Measurements from ENCODE around the gene DIS3.
"Not testable (repeated sequence)": the region's sequence is repeated elsewhere in the genome, so short reads cannot be mapped to it uniquely, and the experiment has no call there.

The DIS3 gene

DNA sequence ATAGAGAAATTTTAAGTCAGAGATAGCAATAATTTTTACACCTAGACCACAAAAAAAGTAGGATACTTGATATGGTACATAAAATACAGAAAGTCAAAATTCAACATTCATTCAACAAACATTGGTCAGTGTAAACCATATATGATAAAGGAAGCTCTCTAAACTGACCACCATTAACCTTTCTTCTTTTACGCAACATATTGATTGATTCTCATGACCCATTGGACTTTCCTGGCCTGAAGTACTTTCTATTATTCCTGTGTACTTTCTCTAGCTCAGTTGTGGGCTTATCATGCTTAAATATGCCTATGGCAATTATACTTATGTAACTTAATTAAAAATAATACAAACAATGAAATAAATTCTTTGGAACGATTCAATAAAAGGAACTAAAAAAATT, 10.9 kb upstream of the DIS3 start:
- WGBS (ENCODE audit: insufficient coverage, insufficient read length), result no CpG with 5 or more reads among the region's 2 CpGs
- Histone ChIP-seq H3K27ac (ENCODE audit: low read length) (no peak overlapping the region), H3K36me3 (ENCODE audit: control insufficient read depth, insufficient read depth, low read length) (peaks cover 3% of the 10 kb centered on the region; the same call in 1 of the 2 replicates), H3K9me3 (ENCODE audit: control insufficient read depth, insufficient read depth, low read length) (no peaks in the 10 kb centered on the region), H3K27me3 (ENCODE audit: control insufficient read depth, insufficient read depth, low read length) (no peaks in the 10 kb centered on the region), H3K4me3 (ENCODE audit: low read length) (no peak overlapping the region), H3K4me1 (ENCODE audit: control insufficient read depth, insufficient read depth, low read length) (no peaks in the 10 kb centered on the region)
- no peak for DNase-seq (ENCODE audit: low read depth, low spot score)

DNA sequence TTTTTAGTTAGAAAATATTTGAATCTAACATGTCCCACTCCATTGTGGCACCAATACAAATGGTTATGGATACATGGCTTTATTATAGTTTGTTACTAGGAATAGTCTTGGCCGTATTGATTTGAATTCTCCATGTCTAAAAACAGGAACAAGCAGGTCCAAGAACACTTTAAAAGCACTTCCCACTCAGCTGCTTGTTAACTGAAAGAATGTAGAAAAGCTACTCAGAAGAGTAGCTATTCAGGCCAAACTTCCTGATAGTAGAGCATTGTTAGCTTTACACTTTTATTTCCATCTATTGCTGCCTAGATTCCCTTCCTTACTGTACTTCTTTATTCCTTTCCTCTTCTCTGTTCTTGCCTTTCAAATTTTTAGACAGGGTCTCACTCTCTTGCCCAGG, 7.1 kb upstream of the DIS3 start:
- H3K4me3 ChIP-seq (ENCODE audit: low read length), result no peak overlapping the region
- WGBS (ENCODE audit: insufficient coverage, insufficient read length), result no CpG with 5 or more reads among the region's 1 CpG
- no peak for DNase-seq (ENCODE audit: low read depth, low spot score)
- no peaks in the 10 kb centered on the region for H3K4me1 ChIP-seq (ENCODE audit: control insufficient read depth, insufficient read depth, low read length)
- no peak overlapping the region for H3K27ac ChIP-seq (ENCODE audit: low read length)
- H3K27me3 ChIP-seq (ENCODE audit: control insufficient read depth, insufficient read depth, low read length), result no peaks in the 10 kb centered on the region
- peaks cover 3% of the 10 kb centered on the region; the same call in 1 of the 2 replicates for H3K36me3 ChIP-seq (ENCODE audit: control insufficient read depth, insufficient read depth, low read length)
- H3K9me3 ChIP-seq (ENCODE audit: control insufficient read depth, insufficient read depth, low read length), result no peaks in the 10 kb centered on the region

- 100% methylated on average over 1 of the region's 4 CpGs for WGBS (ENCODE audit: insufficient coverage, insufficient read length)
Observed at GRCh38 chr13:72784679-72785078, 3.0 kb upstream of the DIS3 start.

GRCh38 chr13:72782717-72783116, 1.0 kb upstream of the DIS3 start:
- Histone ChIP-seq H3K9me3 (ENCODE audit: control insufficient read depth, insufficient read depth, low read length) (no peaks in the 10 kb centered on the region), H3K4me1 (ENCODE audit: control insufficient read depth, insufficient read depth, low read length) (no peaks in the 10 kb centered on the region; the same call in 1 of the 2 replicates), H3K27me3 (ENCODE audit: control insufficient read depth, insufficient read depth, low read length) (no peaks in the 10 kb centered on the region), H3K36me3 (ENCODE audit: control insufficient read depth, insufficient read depth, low read length) (no peaks in the 10 kb centered on the region), H3K27ac (ENCODE audit: low read length) (no peak overlapping the region), H3K4me3 (ENCODE audit: low read length) (peak overlapping the region; percentile 33; the same call in 1 of the 2 replicates)
- WGBS (ENCODE audit: insufficient coverage, insufficient read length), result no CpG with 5 or more reads among the region's 7 CpGs
- no peak for DNase-seq (ENCODE audit: low read depth, low spot score)

More at GRCh38 chr13:72784679-72785078, 3.0 kb upstream of the DIS3 start:
- H3K4me1 ChIP-seq (ENCODE audit: control insufficient read depth, insufficient read depth, low read length); H3K4me3 ChIP-seq (ENCODE audit: low read length); H3K27me3 ChIP-seq (ENCODE audit: control insufficient read depth, insufficient read depth, low read length); H3K27ac ChIP-seq (ENCODE audit: low read length); H3K36me3 ChIP-seq (ENCODE audit: control insufficient read depth, insufficient read depth, low read length); H3K9me3 ChIP-seq (ENCODE audit: control insufficient read depth, insufficient read depth, low read length); DNase-seq (ENCODE audit: low read depth, low spot score): not testable (repeated sequence)

- no peaks in the 10 kb centered on the region for H3K27me3 ChIP-seq (ENCODE audit: control insufficient read depth, insufficient read depth, low read length)
- peaks cover 7% of the 10 kb centered on the region; the same call in 1 of the 2 replicates for H3K36me3 ChIP-seq (ENCODE audit: control insufficient read depth, insufficient read depth, low read length)
- no peaks in the 10 kb centered on the region for H3K9me3 ChIP-seq (ENCODE audit: control insufficient read depth, insufficient read depth, low read length)
- H3K4me1 ChIP-seq (ENCODE audit: control insufficient read depth, insufficient read depth, low read length), result no peaks in the 10 kb centered on the region
- no peak for DNase-seq (ENCODE audit: low read depth, low spot score)
- no peak overlapping the region for H3K4me3 ChIP-seq (ENCODE audit: low read length)
- no peak overlapping the region for H3K27ac ChIP-seq (ENCODE audit: low read length)
- WGBS (ENCODE audit: insufficient coverage, insufficient read length), result no CpG with 5 or more reads among the region's 2 CpGs
Observed at GRCh38 chr13:72774019-72774418, 7.7 kb downstream of the DIS3 start.

DNA sequence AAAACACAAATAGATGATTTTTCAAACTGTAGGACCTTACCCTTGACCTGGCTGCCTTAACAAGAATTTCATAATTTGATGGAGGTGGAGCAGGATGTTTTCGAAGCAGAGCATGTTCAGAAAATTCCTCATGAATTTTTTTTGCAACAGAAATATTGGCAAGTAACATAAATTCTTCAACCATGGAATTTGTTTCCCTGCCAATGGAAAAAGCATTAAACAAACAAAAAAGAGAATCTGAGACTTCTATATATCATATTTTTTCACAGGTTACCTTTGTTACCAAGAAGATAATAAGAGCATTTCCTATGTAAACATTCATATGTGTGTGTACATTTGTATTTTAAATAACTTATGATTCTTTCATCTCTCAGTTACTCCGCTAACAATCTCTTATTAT, 18.3 kb downstream of the DIS3 start:
- whole genome bisulfite sequencing (ENCODE audit: insufficient coverage, insufficient read length), result no CpG with 5 or more reads among the region's 2 CpGs
- H3K4me1 ChIP-seq (ENCODE audit: control insufficient read depth, insufficient read depth, low read length), result no peaks in the 10 kb centered on the region
- H3K36me3 ChIP-seq (ENCODE audit: control insufficient read depth, insufficient read depth, low read length), result peaks cover 19% of the 10 kb centered on the region; the same call in 1 of the 2 replicates
- H3K27me3 ChIP-seq (ENCODE audit: control insufficient read depth, insufficient read depth, low read length), result no peaks in the 10 kb centered on the region
- H3K9me3 ChIP-seq (ENCODE audit: control insufficient read depth, insufficient read depth, low read length), result no peaks in the 10 kb centered on the region
- no peak for DNase-seq (ENCODE audit: low read depth, low spot score)
- no peak overlapping the region for H3K27ac ChIP-seq (ENCODE audit: low read length)
- H3K4me3 ChIP-seq (ENCODE audit: low read length), result no peak overlapping the region

DNA sequence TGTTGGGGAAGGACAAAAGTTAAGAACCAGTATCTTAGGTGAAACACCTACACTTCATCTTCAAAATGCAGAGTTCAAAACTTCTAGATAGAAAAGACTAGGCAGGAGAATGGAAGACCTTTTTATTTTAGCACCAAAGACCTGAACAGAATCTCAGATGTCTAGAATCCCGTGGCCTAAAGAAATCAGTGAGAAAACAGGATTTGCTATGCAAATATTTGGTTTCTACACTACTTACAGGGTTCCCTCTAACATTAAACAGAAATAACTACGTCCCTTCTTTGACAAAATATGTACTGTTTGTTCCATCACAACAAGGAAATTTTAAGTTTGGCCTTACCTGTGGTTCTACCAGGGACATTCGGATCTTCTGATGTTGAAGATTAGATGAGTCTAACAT, 21.5 kb downstream of the DIS3 start:
- DNase-seq (ENCODE audit: low read depth, low spot score), result no peak
- no peak overlapping the region for H3K27ac ChIP-seq (ENCODE audit: low read length)
- no peaks in the 10 kb centered on the region for H3K9me3 ChIP-seq (ENCODE audit: control insufficient read depth, insufficient read depth, low read length)
- H3K36me3 ChIP-seq (ENCODE audit: control insufficient read depth, insufficient read depth, low read length), result peaks cover 14% of the 10 kb centered on the region; the same call in 1 of the 2 replicates
- H3K4me3 ChIP-seq (ENCODE audit: low read length), result no peak overlapping the region
- WGBS (ENCODE audit: insufficient coverage, insufficient read length), result no CpG with 5 or more reads among the region's 3 CpGs
- no peaks in the 10 kb centered on the region for H3K4me1 ChIP-seq (ENCODE audit: control insufficient read depth, insufficient read depth, low read length)
- H3K27me3 ChIP-seq (ENCODE audit: control insufficient read depth, insufficient read depth, low read length), result no peaks in the 10 kb centered on the region

DNA sequence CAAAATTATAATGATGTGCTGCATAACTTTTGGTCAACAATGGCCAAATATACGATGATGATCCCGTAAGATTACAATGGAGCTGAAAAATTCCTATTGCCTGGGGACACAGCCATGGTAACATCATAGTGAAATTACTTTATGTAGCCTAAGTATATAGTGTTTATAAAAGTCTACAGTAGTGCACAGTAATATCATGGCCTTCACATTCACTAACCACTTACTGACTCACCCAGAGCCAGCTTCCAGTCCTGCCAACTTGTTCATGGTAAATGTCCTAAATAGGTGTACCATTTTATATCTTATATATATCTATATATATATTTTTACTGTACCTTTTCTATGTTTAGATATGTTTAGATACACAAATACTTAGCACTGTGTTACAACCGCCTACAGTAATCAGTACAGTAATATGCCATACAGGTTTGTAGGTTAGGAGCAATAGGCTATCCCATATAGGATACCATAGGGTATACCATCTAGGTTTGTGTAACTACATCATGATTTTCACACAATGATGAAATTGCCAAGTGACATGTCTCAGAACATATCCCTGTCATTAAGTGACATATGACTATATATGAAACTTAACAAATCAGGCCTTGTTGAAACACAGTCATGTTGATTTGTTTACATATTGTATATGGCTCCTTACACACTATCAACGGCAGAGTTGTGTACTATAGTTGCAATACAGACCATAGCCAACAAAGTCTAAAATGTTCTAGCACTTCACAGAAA, 23.7 kb downstream of the DIS3 start:
- H3K36me3 ChIP-seq (ENCODE audit: control insufficient read depth, insufficient read depth, low read length), result peaks cover 16% of the 10 kb centered on the region; the same call in 1 of the 2 replicates

DNA sequence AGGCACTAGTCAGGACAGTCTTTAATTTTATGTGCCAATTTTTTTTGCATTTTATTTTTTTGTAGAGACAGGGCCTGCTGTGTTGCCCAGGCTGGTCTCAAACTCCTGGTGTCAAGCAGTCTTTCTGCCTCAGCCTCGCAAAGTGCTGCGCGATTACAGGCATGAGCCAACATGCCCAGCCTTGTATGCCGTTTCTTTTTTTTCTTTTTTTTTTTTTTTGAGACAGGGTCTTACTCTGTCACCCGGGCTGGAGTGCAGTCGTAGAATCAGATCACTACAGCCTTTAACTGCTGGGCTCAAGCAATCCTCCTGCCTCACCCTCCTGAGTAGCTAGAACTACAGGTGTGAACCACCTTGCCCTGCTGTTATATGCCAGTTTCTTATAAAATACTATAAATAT, 27.6 kb downstream of the DIS3 start:
- no peak overlapping the region for H3K4me3 ChIP-seq (ENCODE audit: low read length)
- H3K4me1 ChIP-seq (ENCODE audit: control insufficient read depth, insufficient read depth, low read length), result no peaks in the 10 kb centered on the region
- H3K27ac ChIP-seq (ENCODE audit: low read length), result no peak overlapping the region
- no CpG with 5 or more reads among the region's 6 CpGs for WGBS (ENCODE audit: insufficient coverage, insufficient read length)
- no peaks in the 10 kb centered on the region for H3K27me3 ChIP-seq (ENCODE audit: control insufficient read depth, insufficient read depth, low read length)
- DNase-seq (ENCODE audit: low read depth, low spot score), result no peak
- H3K9me3 ChIP-seq (ENCODE audit: control insufficient read depth, insufficient read depth, low read length), result no peaks in the 10 kb centered on the region
- H3K36me3 ChIP-seq (ENCODE audit: control insufficient read depth, insufficient read depth, low read length), result peaks cover 7% of the 10 kb centered on the region; the same call in 1 of the 2 replicates

More for the DNA sequence above, 23.7 kb downstream of the DIS3 start:
- WGBS (ENCODE audit: insufficient coverage, insufficient read length), result no CpG with 5 or more reads among the region's 4 CpGs
- Histone ChIP-seq H3K9me3 (ENCODE audit: control insufficient read depth, insufficient read depth, low read length) (no peaks in the 10 kb centered on the region), H3K27me3 (ENCODE audit: control insufficient read depth, insufficient read depth, low read length) (no peaks in the 10 kb centered on the region), H3K4me1 (ENCODE audit: control insufficient read depth, insufficient read depth, low read length) (no peaks in the 10 kb centered on the region), H3K27ac (ENCODE audit: low read length) (no peak overlapping the region), H3K4me3 (ENCODE audit: low read length) (no peak overlapping the region)
- DNase-seq (ENCODE audit: low read depth, low spot score), result no peak

- H3K4me3 ChIP-seq (ENCODE audit: low read length), result no peak overlapping the region
- DNase-seq (ENCODE audit: low read depth, low spot score), result no peak
- no peaks in the 10 kb centered on the region for H3K9me3 ChIP-seq (ENCODE audit: control insufficient read depth, insufficient read depth, low read length)
- no peak overlapping the region for H3K27ac ChIP-seq (ENCODE audit: low read length)
- H3K4me1 ChIP-seq (ENCODE audit: control insufficient read depth, insufficient read depth, low read length), result no peaks in the 10 kb centered on the region
- no peaks in the 10 kb centered on the region for H3K27me3 ChIP-seq (ENCODE audit: control insufficient read depth, insufficient read depth, low read length)
- H3K36me3 ChIP-seq (ENCODE audit: control insufficient read depth, insufficient read depth, low read length), result peaks cover 8% of the 10 kb centered on the region; the same call in 1 of the 2 replicates
Observed at GRCh38 chr13:72751220-72751619, 30.5 kb downstream of the DIS3 start.

GRCh38 chr13:72745260-72745659, 36.4 kb downstream of the DIS3 start:
- DNase-seq (ENCODE audit: low read depth, low spot score), result no peak
- Histone ChIP-seq H3K4me1 (ENCODE audit: control insufficient read depth, insufficient read depth, low read length) (no peaks in the 10 kb centered on the region), H3K9me3 (ENCODE audit: control insufficient read depth, insufficient read depth, low read length) (no peaks in the 10 kb centered on the region), H3K27ac (ENCODE audit: low read length) (no peak overlapping the region), H3K36me3 (ENCODE audit: control insufficient read depth, insufficient read depth, low read length) (peaks cover 10% of the 10 kb centered on the region; the same call in 1 of the 2 replicates), H3K27me3 (ENCODE audit: control insufficient read depth, insufficient read depth, low read length) (no peaks in the 10 kb centered on the region), H3K4me3 (ENCODE audit: low read length) (no peak overlapping the region)
- WGBS (ENCODE audit: insufficient coverage, insufficient read length), result no CpG with 5 or more reads among the region's 1 CpG

Data from iPS DF 6.9 (cell line).